HG03095 (cell line): ENCODE data around the gene SCFD2.
"Not testable (repeated sequence)": the region's sequence is repeated elsewhere in the genome, so short reads cannot be mapped to it uniquely, and the experiment has no call there.

Experiments
- ATAC-seq: cut with Tn5 transposase; IDR thresholded peaks from one replicate; pipeline ENCODE4 v1.9.1; 2021; ENCODE audit warnings: moderate library complexity; ENCODE audit not compliant: unreplicated experiment

The SCFD2 gene

DNA sequence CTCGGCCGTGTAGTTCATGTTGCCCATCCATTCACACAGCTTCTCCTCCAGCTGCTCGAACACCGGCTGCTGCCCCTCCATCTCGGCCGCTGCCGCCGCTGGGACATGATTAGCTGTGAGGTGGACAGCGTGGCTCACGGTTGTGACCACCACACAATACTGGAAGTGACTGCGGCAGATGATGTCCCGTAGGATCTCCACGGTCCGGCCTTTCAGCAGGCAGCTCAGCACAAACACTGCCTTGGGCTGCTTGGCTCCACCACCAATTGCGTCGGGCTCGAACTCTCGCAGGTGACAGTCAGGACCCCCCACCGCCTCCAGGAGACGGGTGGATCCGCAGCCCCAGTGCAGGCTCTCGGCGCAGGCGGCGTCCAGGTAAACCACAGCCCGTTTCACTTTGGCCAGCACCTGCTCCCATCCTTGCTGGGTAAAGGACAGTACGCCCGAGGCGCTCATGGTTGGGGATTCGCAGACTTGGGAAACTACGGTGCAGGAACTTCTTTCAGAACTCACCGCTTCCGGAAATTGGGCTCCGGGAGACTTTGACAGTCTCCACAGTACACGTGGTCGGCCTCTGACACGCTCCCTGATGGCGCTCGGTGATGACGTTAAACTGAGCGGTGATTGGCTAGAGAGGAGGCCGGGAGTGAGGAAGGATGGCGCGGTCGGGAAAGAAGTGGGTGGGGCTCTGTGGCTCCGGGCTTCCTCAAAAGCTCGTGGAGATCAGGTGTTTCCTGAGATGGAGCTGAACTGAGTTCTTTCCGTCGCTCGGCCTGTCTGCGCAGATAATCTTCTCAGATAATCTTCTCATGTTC is at the start of gene SCFD2:
Gene SCFD2, minus strand, starts transcription at position 576 of the 815 bp plus-strand sequence.
- peak; percentile 95 for ATAC-seq

DNA sequence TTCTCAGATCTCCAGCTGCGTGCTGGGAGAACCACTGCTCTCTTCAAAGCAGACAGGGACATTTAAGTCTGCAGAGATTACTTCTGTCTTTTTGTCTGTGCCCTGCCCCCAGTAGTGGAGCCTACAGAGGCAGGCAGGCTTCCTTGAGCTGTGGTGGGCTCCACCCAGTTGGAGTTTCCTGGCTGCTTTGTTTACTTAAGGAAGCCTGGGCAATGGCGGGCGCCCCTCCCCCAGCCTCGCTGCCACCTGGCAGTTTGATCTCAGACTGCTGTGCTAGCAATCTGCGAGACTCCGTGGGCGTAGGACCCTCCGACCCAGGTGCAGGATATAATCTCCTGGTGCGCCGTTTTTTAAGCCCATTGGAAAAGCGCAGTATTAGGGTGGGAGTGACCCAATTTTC is 43.6 kb upstream of the SCFD2 start:
- ATAC-seq, result not testable (repeated sequence)

DNA sequence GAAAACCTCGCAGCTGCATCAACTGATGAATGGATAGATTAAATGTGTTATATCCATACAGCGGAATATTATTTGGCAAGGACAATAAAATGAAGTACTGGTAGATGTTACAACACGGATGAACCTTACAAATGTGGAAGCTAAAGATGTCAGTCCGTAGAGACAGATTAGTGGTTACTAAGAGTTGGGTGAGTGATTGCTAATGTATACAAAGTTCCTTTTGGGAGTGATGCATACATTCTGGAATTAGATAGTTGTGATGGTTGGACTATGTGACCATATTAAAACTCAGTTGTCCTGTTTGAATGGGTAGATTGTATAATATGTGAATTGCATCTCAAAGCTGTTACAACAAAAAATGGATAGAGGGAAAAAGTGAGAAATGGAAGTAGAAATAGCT is 14.4 kb upstream of the SCFD2 start:
- no peak for ATAC-seq

DNA sequence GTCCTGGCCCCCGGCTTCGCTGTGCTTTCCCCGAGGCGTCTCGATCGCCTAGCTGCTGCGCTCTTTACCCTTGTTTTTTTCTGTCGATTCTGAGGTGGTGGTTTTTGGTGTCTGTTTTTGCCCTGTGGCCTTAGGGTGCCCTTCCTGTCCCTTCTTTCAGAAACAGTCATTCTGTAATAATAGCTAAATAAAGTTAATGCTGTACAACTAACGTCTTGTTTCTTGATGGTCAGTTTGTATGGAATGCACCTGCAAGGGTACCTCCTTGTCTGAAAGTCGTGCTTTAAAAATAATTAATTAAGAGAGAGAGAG is 12.3 kb upstream of the SCFD2 start:
- peak; percentile 24 for ATAC-seq

DNA sequence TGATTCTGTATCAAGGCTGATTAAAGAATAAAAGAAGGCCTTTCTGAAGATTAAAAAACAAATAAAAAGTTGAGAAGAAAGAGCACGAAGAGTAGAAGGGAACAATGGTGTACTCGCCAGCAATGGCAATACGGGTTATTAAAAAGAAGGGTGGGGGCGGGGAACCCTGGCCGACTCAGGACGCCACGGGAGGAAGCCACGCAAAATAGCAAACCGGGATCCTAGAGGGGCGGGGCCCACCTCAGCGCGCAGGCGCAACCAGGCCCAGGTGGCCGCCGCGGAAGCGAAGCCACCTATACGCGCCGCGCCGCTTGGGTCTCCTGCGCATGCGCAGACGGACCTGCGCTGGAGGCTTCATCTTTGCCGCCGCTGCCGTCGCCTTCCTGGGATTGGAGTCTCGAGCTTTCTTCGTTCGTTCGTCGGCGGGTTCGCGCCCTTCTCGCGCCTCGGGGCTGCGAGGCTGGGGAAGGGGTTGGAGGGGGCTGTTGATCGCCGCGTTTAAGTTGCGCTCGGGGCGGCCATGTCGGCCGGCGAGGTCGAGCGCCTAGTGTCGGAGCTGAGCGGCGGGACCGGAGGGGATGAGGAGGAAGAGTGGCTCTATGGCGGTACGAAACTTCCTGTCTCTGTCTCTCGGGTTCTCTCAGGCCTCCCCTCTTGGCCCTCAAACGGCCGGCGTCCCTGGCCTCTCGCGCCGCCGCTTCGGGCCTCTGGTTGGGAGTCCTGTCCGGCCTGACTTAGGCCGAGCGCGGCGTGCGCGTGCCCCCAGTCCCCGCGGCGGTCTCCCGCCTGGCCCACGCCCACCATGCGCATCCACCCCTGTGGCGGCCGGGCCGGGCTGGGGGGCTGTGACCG is 11.7 kb upstream of the SCFD2 start, which contains the start of gene FIP1L1:
Gene FIP1L1, plus strand, starts transcription at position 323 of the 852 bp plus-strand sequence. Its CDS starts 198 bp downstream, at position 521.
- ATAC-seq, result peak; percentile 89

DNA sequence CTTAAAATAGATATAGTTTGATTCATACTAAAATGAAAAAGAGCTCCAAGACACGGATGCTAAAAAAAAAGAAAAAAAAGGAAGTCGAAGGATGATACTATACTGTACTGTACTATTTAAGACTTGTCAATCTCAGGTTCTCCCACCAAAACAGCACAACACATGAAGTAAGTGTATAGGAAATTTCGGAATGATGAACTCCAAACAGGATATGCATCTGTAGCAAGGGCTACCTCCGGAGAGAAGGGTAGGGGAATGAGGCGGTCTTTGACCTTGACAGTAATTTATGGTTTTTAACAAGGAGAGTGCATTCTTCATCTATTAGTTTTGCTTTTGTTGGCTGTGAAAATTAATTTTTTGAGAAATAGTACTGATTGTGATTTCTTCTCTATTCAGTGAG is 11.0 kb upstream of the SCFD2 start:
- ATAC-seq, result no peak

DNA sequence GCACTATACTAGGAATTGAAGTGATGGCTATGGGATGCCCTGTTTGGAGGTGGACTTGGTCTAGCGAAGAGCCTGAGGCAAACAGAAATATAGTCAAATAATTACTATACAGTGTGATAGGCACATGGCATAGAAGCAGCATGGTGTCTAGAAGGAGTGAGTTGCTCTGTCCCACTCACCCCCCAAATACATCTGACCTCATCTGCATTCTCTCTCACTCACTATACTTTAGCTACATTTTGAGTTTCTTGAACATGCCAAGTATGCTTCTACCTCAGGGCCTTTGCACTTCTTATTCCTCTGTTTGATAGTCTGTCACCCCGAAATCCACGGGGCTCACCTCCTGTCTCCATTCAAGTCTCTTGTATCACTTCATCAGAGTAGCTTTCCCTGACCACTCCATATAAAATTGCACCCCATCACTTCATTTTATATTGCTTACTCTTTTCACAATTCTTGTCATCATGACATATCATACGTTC is 9.0 kb upstream of the SCFD2 start:
- no peak for ATAC-seq

DNA sequence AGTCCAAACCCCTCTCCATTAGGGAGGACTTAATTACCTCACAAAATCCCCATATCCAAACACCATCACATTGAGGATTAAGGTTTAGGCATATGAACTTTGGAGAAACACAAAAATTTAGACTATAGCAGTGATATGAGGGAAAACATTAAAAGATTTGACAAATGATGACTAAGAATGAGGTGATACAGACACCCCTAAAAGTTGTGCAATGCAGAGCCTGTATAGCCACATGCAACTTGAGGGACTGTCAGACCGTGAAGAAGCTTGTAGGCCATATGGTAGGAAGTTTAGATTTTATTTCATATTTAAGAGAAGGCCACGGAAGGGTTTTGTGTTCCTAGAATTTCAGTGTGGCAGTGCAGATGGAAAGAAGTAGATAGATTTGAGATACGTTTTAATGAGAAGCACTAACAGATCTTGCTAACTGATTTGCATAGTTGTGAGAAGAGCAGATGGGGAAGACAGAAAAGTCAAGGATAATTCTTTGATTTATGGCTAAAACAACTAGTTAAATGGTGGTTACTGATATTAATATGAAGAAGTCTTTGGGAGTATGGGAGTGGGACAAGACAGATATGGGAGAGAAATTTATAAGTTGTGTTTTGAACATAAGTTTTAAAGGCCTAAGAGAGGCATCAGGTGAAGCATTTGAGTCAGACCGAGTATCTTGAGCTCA is 6.1 kb upstream of the SCFD2 start:
- ATAC-seq, result no peak

DNA sequence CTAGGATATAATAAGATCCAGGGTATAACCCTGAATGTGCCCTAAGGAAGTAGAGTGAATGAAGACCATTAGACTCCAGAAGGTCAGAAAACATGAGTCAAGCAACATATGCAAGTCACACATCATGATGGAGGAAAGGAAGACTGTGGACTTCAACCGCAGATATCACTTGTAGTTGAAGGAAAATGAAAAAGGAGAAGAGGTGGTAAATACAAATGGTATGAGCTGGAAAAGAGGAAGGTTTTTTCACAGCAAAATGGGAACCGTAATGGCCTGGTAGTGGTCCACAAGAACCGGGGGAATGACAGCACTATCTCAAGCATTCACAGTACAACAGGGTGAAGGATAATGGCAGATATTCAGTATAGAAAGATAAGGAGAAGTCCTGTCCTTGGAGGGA is 5.2 kb upstream of the SCFD2 start:
- ATAC-seq, result no peak

DNA sequence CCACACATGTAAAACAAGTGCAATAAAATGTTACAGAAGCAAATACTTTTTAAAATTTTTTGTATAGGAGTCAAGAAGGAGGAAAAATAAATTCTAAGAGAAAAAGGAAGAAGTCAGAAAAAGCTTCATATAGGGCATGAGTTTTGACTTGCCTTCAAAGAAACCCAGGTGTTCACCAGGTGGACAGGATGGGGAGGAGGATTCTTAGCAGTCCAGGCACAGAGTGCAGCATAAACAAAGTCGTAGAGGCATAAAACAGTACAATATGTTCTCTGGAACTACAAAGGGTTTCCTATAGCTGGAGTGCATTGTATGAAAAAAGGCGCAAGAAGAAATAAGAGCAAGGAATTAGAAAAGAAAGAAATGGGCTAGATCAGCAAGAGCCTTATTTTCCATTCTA is 1.9 kb upstream of the SCFD2 start:
- ATAC-seq, result no peak

DNA sequence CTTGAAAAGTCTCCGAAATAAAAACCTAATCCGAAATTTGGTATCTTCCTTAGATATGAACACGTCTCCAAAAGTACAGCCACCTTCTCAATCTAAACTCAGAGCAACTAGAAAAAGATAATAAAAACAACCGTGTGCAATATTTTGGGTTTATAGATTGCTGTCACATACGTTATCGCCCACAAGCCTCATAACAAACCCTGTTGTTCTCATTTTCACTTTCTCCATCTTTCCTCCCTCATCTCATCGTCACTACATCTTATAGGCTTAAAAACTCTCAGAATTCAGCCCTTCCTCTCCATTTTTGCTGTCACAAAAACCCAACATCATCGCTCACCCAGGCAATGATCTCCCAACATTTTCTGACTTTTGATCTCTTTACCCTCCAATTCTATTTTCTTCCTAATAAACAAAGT is 448 bp upstream of the SCFD2 start:
- peak; percentile 2 for ATAC-seq

DNA sequence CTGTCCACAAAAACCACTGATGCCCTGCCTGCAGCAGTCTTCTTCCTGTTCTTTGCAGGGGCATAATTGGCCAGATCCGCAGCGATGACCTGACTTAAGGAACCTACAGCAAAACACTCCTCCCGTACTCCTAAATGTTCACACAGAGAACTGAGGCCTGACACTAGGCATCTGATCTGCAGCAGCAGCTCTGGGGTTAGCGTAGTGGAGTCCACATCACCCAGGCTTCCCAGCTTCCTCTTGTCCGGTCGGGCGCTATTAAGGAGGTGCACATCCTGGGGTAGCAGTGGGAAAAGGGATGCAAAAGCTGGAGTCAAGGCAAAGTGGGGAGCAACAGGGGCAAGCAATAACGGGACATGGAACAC is 758 bp downstream of the SCFD2 start:
- ATAC-seq, result peak; percentile 11

DNA sequence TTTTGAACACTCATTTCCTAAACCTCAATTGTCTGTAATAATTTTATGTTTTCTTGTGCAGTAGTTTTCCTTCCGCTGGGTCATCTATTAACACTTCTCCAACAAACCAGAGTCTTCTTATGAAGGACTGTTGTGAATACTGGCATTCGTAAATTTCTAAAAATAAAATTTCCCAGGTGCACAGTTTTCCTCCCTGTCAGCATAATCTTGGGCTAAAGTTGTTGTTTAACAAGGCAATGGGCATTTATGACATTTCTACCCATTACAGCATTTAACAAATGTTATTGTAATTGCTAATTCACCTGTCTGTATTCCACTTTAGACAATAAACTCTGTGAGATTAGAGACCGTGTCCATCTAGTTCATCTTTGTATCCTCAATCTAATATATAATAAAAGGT is 1.2 kb downstream of the SCFD2 start:
- no peak for ATAC-seq

DNA sequence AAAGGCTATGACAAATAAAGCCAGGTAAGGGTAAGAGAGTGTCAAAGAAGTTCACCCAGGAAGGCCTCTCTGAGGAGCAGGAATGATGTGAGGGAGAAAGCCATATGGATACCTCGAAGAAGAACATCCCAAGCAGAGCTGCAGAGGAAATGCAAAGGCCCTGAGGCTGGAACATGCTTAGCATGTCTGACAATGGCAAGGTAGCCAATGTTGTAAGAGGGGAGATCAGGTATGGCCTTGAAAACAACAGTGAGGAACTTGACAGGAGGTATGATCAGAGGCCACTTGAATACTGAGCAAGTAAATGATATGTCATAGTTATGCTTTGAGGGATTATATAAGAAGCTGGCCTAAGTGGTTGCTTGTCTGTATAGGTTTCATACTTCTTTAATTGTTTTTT is 3.8 kb downstream of the SCFD2 start:
- no peak for ATAC-seq

DNA sequence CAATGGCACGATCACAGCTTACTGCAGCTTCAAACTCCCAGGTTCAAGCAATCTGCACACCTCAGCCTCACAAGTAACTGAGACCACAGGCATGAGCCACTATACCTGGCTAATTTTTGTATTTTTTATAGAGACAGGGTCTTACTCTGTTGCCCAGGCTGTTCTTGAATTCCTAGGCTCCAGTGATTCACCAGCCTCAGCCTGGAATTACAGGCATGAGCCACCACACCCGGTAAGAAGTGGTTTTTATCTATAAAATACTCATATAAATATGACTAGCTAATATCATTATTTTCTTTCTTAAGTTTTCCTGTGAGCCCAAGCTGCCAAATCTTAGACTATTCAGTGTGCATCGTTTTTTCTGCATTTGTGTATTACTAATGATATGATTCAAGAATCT is 4.4 kb downstream of the SCFD2 start:
- ATAC-seq, result no peak

DNA sequence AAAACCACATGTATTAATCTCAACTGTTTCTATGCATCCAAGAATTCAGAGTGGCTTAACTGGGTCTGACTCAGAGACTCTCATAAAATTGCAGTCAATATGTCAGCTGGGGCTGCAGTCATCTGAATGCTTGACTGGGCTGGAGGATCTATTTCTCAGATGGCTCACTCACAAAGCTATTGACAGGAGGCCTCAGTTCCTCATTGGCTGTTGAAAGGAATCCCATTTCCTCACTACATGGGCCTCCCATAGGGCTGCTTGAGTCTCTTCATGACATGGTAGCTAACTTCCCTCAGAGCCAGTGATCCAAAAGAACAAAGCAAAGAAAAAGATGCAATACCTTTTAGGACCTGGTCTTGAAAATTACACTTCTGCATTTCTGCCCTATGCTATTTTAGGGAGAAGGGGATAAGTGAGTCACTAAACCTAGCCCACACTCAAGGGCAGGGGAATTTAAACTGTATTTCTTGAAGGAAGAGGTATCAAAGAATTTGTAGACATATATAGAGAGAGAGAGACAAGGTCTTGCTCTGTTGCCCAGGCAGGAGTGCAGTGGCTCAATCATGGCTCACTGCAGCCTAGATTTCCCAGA is 9.8 kb downstream of the SCFD2 start:
- no peak for ATAC-seq

DNA sequence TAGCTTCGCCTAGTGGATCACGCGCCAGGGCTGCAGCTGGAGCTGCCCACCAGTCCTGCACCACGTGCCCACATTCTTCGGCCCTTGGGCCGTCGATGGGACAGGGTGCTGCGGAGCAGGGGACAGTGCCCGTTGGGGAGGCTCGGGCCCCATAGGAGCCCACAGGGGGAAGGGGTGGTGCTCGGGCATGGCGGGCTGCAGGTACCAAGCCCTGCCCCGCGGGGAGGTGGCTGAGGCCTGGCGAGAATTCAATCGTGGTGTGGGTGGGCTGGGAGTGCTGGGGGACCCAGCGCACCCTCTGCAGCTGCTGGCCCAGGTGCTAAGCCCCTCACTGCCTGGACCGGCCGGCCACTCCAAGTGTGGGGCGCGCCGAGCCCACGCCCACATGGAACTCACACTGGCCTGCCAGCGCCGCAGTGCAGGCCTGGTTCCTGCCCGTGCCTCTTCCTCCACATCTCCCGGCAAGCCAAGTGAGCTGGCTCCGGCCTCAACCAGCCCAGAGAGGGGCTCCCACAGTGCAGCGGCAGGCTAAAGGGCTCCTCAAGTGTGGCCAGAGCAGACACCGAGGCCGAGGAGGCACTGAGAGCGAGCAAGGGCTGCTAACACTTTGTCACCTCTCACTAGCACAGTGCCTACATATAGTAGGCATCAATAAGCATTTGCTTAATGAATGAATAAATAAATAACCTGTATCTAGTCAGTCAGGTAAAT is 11.7 kb downstream of the SCFD2 start:
- no peak for ATAC-seq

DNA sequence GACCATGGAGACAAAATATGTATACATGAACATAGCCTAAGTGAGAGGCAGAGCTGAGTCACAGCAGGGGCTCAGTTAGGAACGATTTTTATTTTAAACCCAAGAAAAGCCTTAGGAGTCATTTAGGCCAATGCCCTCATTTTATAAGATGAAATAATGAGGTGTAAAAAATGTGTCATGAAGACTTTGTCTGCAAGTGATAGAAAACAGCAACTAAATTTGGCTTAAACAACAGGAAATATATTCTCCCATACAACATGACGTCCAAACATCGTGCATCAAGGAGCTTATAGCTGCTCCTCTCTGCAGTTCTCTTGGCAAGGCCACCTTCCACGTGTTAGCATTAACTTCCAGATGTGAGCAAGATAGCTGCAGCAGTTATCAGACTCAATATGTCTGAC is 16.8 kb downstream of the SCFD2 start:
- ATAC-seq, result no peak

DNA sequence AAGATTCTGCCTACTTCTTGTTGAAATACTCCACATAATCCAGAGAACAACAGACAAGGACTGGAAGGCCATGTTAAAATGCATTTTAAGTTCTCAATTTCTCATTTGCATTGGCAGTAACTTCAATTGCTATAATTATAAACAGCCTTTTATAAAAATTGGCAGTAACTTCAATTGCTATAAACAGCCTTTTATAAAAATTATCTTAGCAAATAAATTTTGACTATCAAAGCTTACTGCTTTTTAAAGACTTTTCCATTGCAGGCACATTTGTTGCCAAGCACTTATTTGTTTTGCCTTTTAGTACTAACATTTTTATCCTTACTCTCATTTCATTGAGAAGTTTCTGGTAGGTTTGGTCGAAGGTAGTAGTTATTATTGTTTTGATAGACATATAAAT is 17.8 kb downstream of the SCFD2 start:
- no peak for ATAC-seq
